Body of pancreas (tissue), 4 donors: ENCODE measurements around the gene ENDOD1.
A peak's percentile ranks its signal among the peaks of the same experiment; 100 is the strongest.

Experiments used
- CTCF ChIP-seq, 7 experiments: fragments of 450-650 bp in 4 of 7; fragments of 200-600 bp in 3 of 7; sonication (generic) in 3 of 7; IDR thresholded peaks; one replicate each; pipeline ENCODE4 v1.5.1; 2016 to 2019; ENCODE audit warnings: antibody characterized with exemption in 7 of 7
- POLR2A ChIP-seq, 3 donors: fragments of 450-650 bp; IDR thresholded peaks; one replicate each; pipeline ENCODE4 v1.6.1; 2016; ENCODE audit warnings: antibody characterized with exemption in 3 of 3, mild to moderate bottlenecking in 2 of 3

- no peak for TF ChIP-seq POLR2A (IDR thresholded peaks at IDR 0.05)
- TF ChIP-seq CTCF (IDR thresholded peaks at IDR 0.05): peak in 6 of 7 experiments; percentile 13 to 36 (median 31)
These were observed 3.1 kb downstream of the ENDOD1 start for GRCh38 chr11:95092549-95093324.
